ENCODE measurements around the gene CDHR3. TPM values are rescaled to one million over a fixed set of nuclear protein-coding genes. Genes with fewer than 3 reads are reported as not detected.

CDHR3 gene
- total and polyA plus RNA-seq, 10 of the 15 experiments (the other 5 are each of a cell fraction or from before 2014, with no cell fraction given), result 0.06 to 0.11 TPM; not detected in 8

DNA sequence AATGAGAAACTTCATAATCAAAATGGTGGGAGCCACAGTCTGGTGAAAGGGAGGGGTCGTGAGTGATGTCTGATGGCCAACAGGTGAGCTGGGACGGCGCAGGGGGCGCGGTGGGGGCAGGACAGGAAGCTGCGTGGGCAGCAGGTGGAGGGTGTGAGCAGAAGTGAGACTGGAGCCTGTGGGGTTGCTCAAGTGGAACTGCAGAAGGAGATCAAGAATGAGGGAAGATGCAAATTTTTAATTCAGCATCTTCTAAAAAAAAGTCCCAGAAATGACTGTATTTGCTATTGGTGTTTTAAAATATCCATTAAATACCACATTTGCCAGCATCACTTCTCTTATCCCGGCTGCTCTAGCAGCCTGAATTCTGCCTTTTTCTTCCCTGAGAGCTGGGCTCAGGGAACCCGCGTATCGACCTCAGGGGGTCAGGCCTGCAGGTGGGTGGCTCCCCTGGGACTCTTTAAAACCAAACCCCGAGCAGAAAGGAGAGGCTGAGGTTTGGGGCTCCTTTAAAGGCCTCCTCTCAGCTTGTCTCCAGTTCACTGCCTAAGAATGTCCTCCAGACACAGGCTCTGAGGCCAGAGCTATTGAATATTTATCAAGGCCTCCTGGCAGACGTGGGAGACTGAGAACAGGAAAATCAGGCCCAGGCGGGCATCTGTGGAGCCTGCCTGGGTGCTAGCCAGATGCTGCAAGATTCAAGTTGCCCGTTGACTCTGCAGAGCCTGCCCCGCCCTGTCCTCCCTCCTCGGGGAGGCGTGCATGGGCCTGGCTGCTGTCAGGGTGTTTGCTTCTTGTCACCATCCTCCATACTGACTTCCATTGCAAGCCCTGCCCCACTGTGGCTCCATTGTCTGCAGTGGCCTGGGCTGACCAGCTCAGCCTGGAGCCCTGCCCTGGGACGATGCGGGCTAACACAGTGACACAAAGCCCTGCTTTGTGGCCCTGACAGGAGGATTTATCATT lies 95.2 kb downstream of the CDHR3 start (continued):
- TF ChIP-seq, protein P1, sequence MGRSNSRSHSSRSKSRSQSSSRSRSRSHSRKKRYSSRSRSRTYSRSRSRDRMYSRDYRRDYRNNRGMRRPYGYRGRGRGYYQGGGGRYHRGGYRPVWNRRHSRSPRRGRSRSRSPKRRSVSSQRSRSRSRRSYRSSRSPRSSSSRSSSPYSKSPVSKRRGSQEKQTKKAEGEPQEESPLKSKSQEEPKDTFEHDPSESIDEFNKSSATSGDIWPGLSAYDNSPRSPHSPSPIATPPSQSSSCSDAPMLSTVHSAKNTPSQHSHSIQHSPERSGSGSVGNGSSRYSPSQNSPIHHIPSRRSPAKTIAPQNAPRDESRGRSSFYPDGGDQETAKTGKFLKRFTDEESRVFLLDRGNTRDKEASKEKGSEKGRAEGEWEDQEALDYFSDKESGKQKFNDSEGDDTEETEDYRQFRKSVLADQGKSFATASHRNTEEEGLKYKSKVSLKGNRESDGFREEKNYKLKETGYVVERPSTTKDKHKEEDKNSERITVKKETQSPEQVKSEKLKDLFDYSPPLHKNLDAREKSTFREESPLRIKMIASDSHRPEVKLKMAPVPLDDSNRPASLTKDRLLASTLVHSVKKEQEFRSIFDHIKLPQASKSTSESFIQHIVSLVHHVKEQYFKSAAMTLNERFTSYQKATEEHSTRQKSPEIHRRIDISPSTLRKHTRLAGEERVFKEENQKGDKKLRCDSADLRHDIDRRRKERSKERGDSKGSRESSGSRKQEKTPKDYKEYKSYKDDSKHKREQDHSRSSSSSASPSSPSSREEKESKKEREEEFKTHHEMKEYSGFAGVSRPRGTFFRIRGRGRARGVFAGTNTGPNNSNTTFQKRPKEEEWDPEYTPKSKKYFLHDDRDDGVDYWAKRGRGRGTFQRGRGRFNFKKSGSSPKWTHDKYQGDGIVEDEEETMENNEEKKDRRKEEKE (IDR thresholded peaks at IDR 0.05), result no peak
- no peak; the same call in 1 of the 2 replicates for TF ChIP-seq BMI1 (IDR thresholded peaks at IDR 0.05; ENCODE audit: borderline replicate concordance)
- 0 out of 2 replicates have a peak, but pooled peaks have one; percentile 48 for TF ChIP-seq MXI1 (IDR thresholded peaks at IDR 0.05; ENCODE audit: low read depth, low read length)
- TF ChIP-seq, protein P2, sequence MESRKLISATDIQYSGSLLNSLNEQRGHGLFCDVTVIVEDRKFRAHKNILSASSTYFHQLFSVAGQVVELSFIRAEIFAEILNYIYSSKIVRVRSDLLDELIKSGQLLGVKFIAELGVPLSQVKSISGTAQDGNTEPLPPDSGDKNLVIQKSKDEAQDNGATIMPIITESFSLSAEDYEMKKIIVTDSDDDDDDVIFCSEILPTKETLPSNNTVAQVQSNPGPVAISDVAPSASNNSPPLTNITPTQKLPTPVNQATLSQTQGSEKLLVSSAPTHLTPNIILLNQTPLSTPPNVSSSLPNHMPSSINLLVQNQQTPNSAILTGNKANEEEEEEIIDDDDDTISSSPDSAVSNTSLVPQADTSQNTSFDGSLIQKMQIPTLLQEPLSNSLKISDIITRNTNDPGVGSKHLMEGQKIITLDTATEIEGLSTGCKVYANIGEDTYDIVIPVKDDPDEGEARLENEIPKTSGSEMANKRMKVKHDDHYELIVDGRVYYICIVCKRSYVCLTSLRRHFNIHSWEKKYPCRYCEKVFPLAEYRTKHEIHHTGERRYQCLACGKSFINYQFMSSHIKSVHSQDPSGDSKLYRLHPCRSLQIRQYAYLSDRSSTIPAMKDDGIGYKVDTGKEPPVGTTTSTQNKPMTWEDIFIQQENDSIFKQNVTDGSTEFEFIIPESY (IDR thresholded peaks at IDR 0.05), result no peak
- TF ChIP-seq, protein P3, sequence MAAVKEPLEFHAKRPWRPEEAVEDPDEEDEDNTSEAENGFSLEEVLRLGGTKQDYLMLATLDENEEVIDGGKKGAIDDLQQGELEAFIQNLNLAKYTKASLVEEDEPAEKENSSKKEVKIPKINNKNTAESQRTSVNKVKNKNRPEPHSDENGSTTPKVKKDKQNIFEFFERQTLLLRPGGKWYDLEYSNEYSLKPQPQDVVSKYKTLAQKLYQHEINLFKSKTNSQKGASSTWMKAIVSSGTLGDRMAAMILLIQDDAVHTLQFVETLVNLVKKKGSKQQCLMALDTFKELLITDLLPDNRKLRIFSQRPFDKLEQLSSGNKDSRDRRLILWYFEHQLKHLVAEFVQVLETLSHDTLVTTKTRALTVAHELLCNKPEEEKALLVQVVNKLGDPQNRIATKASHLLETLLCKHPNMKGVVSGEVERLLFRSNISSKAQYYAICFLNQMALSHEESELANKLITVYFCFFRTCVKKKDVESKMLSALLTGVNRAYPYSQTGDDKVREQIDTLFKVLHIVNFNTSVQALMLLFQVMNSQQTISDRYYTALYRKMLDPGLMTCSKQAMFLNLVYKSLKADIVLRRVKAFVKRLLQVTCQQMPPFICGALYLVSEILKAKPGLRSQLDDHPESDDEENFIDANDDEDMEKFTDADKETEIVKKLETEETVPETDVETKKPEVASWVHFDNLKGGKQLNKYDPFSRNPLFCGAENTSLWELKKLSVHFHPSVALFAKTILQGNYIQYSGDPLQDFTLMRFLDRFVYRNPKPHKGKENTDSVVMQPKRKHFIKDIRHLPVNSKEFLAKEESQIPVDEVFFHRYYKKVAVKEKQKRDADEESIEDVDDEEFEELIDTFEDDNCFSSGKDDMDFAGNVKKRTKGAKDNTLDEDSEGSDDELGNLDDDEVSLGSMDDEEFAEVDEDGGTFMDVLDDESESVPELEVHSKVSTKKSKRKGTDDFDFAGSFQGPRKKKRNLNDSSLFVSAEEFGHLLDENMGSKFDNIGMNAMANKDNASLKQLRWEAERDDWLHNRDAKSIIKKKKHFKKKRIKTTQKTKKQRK (IDR thresholded peaks at IDR 0.05; ENCODE audit: low read depth, low read length), result no peak
- no peak for TF ChIP-seq CBX3 (IDR thresholded peaks at IDR 0.05; ENCODE audit: borderline replicate concordance, low read depth)
- TF ChIP-seq, protein P4, sequence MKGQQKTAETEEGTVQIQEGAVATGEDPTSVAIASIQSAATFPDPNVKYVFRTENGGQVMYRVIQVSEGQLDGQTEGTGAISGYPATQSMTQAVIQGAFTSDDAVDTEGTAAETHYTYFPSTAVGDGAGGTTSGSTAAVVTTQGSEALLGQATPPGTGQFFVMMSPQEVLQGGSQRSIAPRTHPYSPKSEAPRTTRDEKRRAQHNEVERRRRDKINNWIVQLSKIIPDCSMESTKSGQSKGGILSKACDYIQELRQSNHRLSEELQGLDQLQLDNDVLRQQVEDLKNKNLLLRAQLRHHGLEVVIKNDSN (IDR thresholded peaks at IDR 0.05; ENCODE audit: borderline replicate concordance, extremely low read length, insufficient read depth, low read depth, low read length), result no peak
- TF ChIP-seq NBN (IDR thresholded peaks at IDR 0.05), result peak; percentile 72; the same call in 1 of the 2 replicates
- no peak for TF ChIP-seq FOXK2 (IDR thresholded peaks at IDR 0.05)
- no peak for TF ChIP-seq BRCA1 (IDR thresholded peaks at IDR 0.05; ENCODE audit: low read depth, low read length)
- no peak for TF ChIP-seq CBX5 (IDR thresholded peaks at IDR 0.05; ENCODE audit: low read depth)
- TF ChIP-seq TCF7 (IDR thresholded peaks at IDR 0.05; ENCODE audit: borderline replicate concordance), result no peak
- TF ChIP-seq, protein P5, sequence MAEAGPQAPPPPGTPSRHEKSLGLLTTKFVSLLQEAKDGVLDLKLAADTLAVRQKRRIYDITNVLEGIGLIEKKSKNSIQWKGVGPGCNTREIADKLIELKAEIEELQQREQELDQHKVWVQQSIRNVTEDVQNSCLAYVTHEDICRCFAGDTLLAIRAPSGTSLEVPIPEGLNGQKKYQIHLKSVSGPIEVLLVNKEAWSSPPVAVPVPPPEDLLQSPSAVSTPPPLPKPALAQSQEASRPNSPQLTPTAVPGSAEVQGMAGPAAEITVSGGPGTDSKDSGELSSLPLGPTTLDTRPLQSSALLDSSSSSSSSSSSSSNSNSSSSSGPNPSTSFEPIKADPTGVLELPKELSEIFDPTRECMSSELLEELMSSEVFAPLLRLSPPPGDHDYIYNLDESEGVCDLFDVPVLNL (IDR thresholded peaks at IDR 0.05; ENCODE audit: low read depth, low read length), result no peak
- peak; percentile 74 for TF ChIP-seq FOXM1 (IDR thresholded peaks at IDR 0.05; ENCODE audit: low read depth, low read length)
- no peak for TF ChIP-seq SUPT20H (IDR thresholded peaks at IDR 0.05; ENCODE audit: borderline replicate concordance, control insufficient read depth, low read depth, low read length)
- peak; percentile 85 for TF ChIP-seq POU2F2 (IDR thresholded peaks at IDR 0.05; ENCODE audit: borderline replicate concordance, low read depth, low read length)
- no peak for TF ChIP-seq MYC (IDR thresholded peaks at IDR 0.05; ENCODE audit: insufficient read depth, insufficient read length, insufficient replicate concordance, low read length, severe bottlenecking)
- TF ChIP-seq SREBF2 (IDR thresholded peaks at IDR 0.05; ENCODE audit: low read length), result no peak

Measured in GM12878 (cell line).